IPS DF 4.7 (cell line): ENCODE measurements around the gene SLC2A8.

Source experiments
- DNase-seq: peaks from one replicate; pipeline ENCODE4 v3.0.0-alpha.2; 2013; ENCODE audit warnings: low spot score; ENCODE audit errors: extremely low read depth

SLC2A8 gene

DNA sequence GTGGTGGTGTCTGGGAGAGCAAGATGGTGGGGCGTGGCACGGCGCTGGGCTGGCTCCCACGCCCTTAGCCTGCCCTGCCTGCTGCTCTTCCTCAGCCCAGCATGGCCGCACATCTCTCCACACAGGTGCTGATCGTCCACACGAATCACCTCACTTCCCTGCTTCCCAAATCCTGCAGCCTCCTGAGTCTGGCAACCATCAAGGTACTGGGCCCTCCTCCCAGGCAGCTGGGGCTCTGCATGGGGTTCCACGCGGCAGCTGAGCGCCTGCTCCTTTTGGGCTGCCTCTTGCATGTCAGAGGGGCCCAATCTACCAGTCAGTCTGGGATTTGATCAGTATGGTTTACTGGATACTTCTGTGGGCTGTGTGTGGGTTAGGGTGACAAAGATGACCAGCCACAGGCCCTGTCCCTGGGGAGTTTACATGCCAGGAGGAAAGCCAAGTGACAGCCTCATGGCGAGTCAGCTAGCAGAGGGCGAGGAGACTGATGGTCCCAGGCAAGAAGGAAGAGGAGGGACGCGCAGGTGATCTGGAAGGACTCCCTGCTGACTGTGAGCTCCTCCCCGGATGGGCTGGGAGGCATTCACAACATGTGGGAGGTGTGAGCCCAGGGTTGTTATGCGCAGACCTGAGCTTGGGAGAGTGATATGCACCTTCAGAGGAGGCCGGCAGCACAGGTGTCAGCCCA, 60.4 kb downstream of the SLC2A8 start:
- no peak for DNase-seq
